SH-SY5Y (cell line): ENCODE results near the gene ADCY2.

ENCODE experiments used
- GATA2 ChIP-seq: IDR thresholded peaks from 2 replicates; pipeline ENCODE4 v1.6.1; 2011; ENCODE audit warnings: mild to moderate bottlenecking, low read depth, low read length
- GATA3 ChIP-seq: IDR thresholded peaks from 2 replicates; pipeline ENCODE4 v1.6.1; 2011; ENCODE audit warnings: low read depth, mild to moderate bottlenecking, low read length, moderate library complexity

ADCY2 gene

DNA sequence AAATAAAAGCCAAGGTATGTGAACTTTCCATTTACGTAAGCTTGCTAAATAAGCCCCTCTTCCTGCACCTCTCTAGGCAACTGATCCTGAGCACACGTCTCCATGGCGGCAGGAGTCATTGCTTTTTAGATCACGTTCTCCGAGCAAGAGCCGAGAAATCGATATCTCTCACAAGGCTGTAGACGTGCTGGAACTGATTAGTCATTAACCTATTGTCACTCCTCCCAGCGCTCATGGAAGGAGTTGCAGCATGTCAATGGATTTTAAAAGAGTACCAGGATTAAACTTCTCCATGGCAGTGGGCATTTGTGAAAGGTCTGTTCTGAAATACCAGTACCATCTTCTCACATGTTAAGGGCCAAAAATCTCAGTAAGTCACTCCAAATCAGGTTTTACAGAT lies 4.7 kb upstream of the ADCY2 start:
- TF ChIP-seq GATA2 (no peak), GATA3 (no peak)

DNA sequence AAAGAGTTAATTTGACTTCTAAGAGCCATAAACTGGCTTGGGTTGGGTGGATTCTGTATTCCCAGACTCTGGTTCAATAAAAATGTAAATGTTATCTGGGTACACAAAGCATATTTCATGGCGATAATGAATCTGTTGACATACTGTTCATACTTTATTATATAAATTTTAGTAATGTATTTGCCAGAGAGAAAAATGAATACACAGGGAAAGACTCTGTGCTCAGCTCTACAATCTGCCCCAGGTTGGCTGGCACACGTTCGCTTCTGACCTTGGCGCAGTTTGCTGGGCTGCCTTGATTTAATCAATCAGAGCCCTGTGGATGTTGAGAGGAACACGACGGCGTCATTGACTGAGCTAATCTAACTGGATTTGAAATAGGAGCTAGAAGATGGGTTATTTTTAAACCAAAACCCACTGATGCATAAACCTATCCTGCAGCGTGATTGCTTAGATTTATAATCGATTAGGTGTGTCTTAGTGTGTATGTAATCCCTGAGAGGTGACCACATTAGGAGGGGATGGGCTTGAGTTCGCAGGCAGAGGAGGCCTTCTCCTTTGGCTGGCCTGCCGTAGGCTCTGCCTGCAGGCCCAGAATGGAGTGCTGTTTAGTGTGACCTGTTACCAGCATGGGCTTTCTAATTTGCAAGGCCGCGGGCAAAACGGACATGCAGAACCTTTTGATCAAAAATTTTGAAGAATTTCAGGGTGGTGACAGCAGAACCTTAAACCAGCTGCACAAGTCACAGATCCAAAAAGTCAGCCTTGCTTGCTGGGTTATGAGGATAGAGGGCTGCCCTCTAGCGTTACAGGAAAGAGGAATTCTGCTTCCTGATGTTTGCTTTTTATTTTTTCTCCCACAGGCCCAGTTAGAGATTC lies 3.9 kb upstream of the ADCY2 start:
- TF ChIP-seq GATA2 (no peak), GATA3 (no peak)

DNA sequence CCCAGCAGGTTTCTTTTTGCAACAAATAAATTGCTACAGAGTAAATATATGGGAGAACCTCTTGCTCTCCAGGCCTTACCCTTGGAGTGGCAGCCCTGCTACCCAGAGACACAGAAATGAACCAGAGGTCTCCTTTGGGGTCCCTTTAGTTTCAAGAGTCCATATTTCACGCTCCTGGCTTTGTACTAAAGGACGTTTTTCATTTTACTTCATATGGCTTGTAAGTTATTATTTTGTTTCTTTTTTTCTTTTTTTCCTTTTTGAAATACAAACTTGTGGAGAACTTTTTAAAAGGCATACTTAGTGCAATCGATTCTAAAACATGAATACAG lies 3.3 kb upstream of the ADCY2 start:
- TF ChIP-seq GATA3 (no peak), GATA2 (no peak)

DNA sequence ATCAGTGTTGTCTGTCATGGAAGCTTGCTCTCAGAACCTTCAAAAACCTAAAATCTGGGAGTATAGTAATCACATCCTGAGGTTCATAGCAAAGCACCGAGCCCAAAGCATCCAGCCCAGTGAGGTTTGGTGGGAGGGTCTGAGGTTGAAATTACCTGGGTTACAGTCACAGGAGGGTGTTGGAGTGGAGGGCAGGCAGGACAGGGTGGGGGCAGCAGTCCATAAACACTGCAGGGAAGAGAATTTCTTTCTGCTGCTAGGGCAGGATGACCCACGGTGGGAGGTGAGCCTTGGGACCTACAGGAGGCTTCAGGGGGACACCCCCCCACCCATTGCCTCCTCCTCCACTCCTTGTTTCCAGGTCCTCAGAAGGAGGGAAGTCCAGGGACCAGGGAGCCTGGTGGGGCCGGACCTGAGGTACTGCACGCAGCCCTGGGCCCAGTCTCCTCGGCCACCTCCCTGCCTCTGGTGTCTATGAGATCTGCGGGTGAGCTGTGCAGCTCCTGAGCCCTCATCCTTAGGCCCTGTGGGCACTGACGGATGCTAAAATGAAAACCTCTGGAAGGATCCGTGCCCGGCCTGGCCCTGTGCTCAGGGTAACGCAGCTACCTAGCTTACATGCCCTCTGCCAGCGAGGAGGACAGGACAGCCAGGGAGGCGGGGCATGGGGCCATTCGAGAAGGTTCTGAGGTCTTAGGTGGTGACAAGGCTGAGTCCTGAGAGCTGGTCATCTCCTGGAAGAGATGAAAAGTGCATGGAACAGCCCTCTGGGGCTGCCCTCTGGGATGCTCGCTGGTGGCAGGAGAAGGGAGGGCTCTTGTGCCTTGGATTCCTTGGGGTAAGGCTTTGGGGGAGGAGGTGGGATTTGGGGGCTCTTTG lies 1.8 kb upstream of the ADCY2 start:
- TF ChIP-seq GATA2 (no peak), GATA3 (no peak)

DNA sequence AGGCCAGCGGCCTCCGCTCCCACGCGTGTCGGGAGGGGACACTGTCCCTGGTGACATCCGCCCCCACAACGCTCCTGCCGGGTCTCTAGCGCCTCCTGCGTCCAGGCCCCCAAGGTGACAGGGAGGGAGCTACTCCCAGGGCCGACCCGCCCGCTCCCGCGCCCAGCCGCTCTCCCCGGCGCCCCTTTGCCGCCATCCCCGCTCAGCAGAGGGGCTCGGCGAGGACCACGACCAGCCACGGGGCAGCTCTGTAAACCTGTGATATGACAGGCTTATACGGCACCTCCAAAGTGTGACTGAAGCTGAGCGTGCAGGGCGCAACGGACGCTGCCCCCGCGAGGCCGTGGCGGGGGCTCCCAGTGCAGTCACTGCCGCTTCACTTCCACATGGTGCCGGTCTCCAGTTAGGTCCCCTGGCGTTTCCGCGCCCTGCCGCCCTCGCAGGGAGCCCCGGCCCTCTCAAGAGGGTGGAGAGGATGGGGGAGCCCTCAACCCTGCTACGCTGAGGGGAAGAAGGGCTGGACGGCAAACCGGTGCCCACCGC lies 978 bp upstream of the ADCY2 start:
- TF ChIP-seq GATA2 (no peak), GATA3 (no peak)

DNA sequence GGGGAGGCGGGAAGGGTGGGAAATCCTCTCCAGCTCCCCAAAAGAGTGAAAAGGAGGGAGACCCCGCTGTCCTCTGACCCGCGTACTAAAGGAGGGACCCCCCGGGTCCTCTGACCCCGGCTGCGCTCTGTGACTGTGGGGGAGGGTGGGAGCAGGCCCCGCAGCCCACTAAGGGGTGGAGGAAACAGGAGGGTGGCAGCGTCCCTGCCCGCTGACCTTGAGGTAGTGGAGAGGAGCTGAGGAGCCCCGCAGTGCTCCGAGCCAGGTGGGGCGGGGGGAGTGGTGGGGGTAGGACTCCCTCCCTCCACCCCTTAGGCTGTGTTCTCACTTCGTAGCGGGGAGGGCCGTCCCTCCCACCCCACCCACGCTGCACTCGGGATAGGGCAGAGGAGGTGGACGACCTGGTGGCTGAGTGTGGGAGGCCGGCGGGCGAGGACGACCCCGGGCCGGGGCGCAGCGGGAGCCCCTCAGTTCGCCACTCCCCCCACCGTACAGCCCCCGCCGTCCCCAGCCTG lies 449 bp upstream of the ADCY2 start:
- TF ChIP-seq GATA3 (no peak), GATA2 (no peak)

DNA sequence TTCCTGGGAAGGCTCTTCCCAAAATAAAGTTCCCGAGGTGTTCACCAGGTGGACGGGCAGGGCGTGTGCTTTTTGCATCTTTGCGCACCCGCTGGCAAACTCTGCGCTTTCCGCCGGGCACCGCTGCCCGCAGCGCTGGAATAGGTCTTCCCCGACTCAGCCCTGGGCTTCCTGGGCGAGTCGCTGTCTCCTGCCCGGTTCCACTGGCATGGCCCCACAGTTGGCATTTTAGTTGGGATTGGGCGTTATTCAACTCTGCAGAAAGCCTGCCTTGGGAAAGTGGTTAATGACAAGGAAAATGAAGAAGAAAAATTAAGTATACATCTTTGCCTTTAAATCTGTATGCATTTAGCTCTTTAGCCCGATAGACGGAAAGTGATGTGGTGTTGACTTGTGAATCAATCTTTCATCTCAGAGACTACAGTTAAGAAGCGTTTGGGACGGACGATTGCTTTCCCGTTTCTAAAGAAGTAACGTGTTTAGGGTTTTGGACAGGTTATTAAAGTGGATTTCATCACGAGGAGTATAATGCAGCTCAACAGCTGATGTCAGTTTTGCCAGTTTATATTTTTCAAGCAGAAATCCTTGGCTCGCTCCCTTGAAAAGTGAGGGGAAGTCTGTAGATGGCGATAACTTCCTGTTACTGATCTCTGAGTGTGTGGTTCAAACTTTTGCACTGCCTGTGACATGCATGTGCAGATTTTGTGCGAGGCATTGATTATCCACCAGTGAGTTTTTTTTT lies 946 bp downstream of the ADCY2 start:
- TF ChIP-seq GATA3 = no peak
- no peak for TF ChIP-seq GATA2

DNA sequence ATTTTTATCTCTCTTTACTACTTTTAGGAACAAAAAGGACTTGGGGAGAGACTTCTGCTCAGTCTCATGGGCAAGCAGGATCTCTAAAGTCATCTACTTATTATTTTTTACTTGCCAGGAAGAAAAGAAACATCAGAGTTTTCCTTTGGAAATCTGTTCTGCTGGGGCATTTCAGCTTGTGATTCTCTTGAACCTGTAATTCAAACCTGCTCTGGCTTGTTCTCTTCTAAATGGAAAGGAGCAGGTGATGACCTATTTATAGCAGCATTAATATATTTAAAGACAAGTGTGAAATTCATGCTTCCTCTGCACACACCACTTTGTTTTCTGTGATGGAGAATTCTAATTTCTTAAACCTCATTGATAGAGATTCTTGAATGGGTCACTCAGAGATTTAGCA lies 2.0 kb downstream of the ADCY2 start:
- no peak for TF ChIP-seq GATA2
- TF ChIP-seq GATA3 = no peak

DNA sequence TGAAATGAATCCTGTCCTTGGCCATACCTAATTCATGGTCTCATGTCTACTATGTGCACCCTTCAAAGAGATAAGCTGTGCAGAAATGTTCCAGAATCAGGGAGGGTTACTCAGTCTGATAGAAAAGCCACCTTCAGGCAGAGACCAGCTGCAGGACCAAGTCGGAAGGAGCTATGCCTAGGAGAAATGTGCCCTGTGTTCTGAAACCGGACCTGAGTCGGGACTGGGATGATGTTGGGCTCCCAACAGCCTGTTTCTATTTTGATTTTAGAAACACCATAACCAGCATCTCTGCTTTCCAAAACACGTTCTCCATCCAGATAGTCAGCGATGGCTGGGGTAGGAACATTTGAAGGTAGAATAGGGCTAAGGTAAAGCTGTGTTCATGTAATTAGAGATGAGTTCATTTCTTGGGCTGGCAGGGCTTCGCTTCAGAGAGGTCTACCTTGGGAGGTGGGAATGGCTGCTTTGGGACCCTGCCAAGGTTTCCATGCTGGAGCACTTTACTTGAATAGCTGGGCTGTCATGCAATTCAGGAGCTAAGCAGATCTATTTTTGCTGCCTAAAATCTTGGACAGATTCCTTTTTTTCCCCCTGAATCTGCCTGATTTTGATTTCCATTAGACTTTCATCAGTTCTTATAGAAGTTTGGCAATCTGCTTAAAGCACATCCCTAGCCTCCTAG lies 2.8 kb downstream of the ADCY2 start:
- no peak for TF ChIP-seq GATA2
- TF ChIP-seq GATA3 = no peak

DNA sequence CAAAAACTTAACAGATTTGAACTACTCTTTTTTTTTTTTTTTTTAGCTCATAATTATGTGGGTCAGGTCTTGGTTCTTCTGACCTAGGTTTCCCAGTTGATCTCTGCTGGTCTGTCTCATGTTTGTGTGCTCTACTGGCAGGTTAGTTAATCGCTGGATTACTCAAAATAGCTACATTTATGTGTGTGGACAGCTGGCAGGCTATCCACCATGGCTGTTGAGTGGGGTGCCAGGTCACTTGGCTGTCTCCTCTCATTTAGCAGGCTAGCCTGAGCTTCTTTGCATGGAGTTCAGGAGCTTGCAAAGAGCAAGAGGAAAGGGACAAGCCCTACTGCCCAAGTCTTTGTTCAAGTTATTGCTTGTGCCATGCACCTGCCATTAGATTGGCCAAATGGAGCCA lies 9.3 kb downstream of the ADCY2 start:
- TF ChIP-seq GATA3 (no peak), GATA2 (no peak)

DNA sequence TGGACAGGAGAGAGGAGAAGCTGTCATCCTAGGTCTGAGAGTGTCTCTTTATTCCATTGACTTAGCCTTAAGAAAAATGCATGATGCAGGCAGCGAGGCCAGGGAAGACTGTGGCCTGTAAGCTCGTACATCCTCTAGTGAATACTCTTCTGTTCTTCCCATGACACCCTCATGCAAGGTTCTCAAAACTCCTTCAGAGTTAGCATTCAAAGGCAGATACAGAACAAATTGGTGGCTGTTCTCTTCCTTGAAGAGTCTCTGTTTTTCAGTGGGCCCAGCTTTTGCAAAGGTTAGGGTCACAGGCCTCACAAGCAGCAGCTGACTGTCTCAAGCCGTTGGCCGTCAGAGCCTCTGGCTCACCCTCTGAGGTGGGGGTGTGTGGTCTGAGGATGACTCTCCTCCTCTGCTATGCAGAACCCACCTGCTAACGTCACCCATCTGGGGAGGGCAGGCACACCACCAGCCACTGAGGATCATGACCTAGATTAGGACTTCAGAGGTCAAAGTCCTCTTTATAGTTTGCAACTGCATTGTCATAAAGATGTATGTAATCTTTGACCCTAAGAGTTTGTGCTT lies 15.1 kb downstream of the ADCY2 start:
- no peak for TF ChIP-seq GATA3
- TF ChIP-seq GATA2 = no peak

DNA sequence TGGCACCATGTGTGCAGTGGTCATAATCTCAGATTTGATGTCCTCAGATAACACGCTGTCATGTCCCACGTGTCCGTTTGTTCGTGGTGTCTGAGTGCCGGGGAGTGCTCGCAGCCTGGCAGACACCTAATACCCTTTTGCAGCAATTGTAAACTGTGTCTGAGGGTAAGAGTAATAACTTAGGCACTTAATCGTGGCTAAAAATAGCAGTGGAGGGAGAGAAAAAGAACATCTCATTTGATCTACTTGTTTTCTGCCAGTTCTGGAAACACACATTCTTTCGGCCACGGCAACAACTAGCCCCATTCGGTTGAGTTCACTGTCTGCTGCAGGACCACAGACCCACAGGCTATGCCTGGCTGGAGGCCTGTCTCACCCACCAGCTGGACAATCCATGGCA lies 16.5 kb downstream of the ADCY2 start:
- TF ChIP-seq GATA3 = no peak
- TF ChIP-seq GATA2 = no peak

DNA sequence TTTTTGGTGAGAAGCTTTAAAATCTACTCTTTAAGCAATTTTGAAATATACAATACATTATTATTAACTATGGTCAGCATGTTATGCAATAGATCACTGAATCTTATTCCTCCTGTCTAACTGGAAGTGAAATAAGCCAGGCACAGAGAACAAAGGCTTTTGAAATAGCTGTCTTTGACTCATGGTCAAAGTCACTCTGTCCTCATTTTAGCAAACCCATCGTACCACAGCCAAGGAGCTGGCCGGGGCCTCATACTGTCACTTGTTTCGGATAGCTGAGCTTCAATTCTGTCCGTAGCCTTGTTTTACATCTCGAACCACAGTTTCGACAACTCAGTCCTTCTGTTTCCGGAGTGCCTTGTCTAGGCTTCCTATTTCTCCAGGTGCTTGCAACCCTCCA lies 19.2 kb downstream of the ADCY2 start:
- TF ChIP-seq GATA2 (no peak), GATA3 (no peak)
